ENCODE measurements around the gene MNAT1.
"Not testable (repeated sequence)": the region's sequence is repeated elsewhere in the genome, so short reads cannot be mapped to it uniquely, and the experiment has no call there.

The MNAT1 gene

GRCh38 chr14:60760644-60761364, 26.2 kb downstream of the MNAT1 start:
- Histone ChIP-seq H3K27ac (ENCODE audit: insufficient read depth in 1 of 2, low read depth in 1 of 2, low read length in 2 of 2, poor library complexity in 1 of 2, severe bottlenecking in 2 of 2) (no peak overlapping the region), H3K4me1 (ENCODE audit: control extremely low read depth in 1 of 4, control insufficient read depth in 4 of 4, insufficient read depth in 4 of 4, low read length in 3 of 4) (peaks cover 6 to 18% (median 7%) of the 10 kb centered on the region in 4 experiments), H3K9me3 (ENCODE audit: control extremely low read depth in 1 of 5, control insufficient read depth in 4 of 5, insufficient read depth in 2 of 5, low read depth in 1 of 5, low read length in 4 of 5) (no peaks in the 10 kb centered on the region), H3K4me3 (ENCODE audit: control insufficient read depth in 1 of 7, extremely low read depth in 1 of 7, insufficient read depth in 4 of 7, low read depth in 2 of 7, low read length in 6 of 7) (no peak overlapping the region), H3K36me3 (ENCODE audit: control insufficient read depth in 4 of 4, insufficient read depth in 4 of 4, low read length in 3 of 4) (no peaks in the 10 kb centered on the region), H3K27me3 (replicated peaks in 2 of 5; ENCODE audit: control insufficient read depth in 4 of 5, insufficient read depth in 5 of 5, low read length in 4 of 5) (no peaks in the 10 kb centered on the region)
- DNase-seq, result no peak
- CTCF ChIA-PET, result interaction anchor here (0.7 kb wide), 1 partner anchor 220 kb away, joined by 3 read pairs; the partner anchor contains the start of gene TRMT5
- POLR2A ChIA-PET, result no interaction called here
- WGBS (ENCODE audit: insufficient coverage), result no CpG with 5 or more reads among the region's 3 CpGs

GRCh38 chr14:60768602-60769001, 34.0 kb downstream of the MNAT1 start:
- no peak overlapping the region for H3K4me3 ChIP-seq (ENCODE audit: control insufficient read depth in 1 of 7, extremely low read depth in 1 of 7, insufficient read depth in 4 of 7, low read depth in 2 of 7, low read length in 6 of 7)
- H3K27me3 ChIP-seq (replicated peaks in 2 of 5; ENCODE audit: control insufficient read depth in 4 of 5, insufficient read depth in 5 of 5, low read length in 4 of 5), result no peaks in the 10 kb centered on the region
- peaks cover 0 to 4% (median 0%) of the 10 kb centered on the region in 4 experiments for H3K4me1 ChIP-seq (ENCODE audit: control extremely low read depth in 1 of 4, control insufficient read depth in 4 of 4, insufficient read depth in 4 of 4, low read length in 3 of 4)
- H3K36me3 ChIP-seq (ENCODE audit: control insufficient read depth in 4 of 4, insufficient read depth in 4 of 4, low read length in 3 of 4), result no peaks in the 10 kb centered on the region
- H3K27ac ChIP-seq (ENCODE audit: insufficient read depth in 1 of 2, low read depth in 1 of 2, low read length in 2 of 2, poor library complexity in 1 of 2, severe bottlenecking in 2 of 2), result no peak overlapping the region
- WGBS (ENCODE audit: insufficient coverage), result no CpG with 5 or more reads among the region's 2 CpGs
- POLR2A ChIA-PET, result no interaction called here
- CTCF ChIA-PET, result no interaction called here
- DNase-seq, result no peak
- H3K9me3 ChIP-seq (ENCODE audit: control extremely low read depth in 1 of 5, control insufficient read depth in 4 of 5, insufficient read depth in 2 of 5, low read depth in 1 of 5, low read length in 4 of 5), result no peaks in the 10 kb centered on the region

DNA sequence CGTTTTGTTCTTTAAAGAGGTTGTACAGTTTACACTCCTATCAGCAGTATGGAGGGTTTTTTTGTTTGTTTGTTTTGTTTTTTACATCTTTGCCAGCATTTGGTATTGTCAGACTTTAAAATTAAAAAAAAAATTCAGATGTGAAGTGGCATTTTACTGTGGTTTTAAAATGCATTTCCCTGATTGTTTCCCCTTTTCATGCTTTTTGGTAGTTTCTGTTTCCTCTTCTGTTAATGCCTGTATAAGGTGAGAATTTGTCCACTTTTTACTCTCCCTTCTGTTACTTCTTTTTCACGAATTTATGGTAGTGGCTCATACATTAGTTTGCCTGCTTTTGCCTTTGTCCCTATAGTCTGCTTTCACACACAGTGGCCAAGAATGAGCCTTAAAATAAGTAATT, 36.6 kb downstream of the MNAT1 start:
- DNase-seq, result no peak
- H3K4me1 ChIP-seq (ENCODE audit: control extremely low read depth in 1 of 4, control insufficient read depth in 4 of 4, insufficient read depth in 4 of 4, low read length in 3 of 4), result peaks cover 0 to 4% (median 0%) of the 10 kb centered on the region in 4 experiments
- WGBS (ENCODE audit: insufficient coverage), result no CpG with 5 or more reads among the region's 2 CpGs
- H3K36me3 ChIP-seq (ENCODE audit: control insufficient read depth in 4 of 4, insufficient read depth in 4 of 4, low read length in 3 of 4), result no peaks in the 10 kb centered on the region
- no peaks in the 10 kb centered on the region for H3K27me3 ChIP-seq (replicated peaks in 2 of 5; ENCODE audit: control insufficient read depth in 4 of 5, insufficient read depth in 5 of 5, low read length in 4 of 5)
- no peak overlapping the region for H3K4me3 ChIP-seq (ENCODE audit: control insufficient read depth in 1 of 7, extremely low read depth in 1 of 7, insufficient read depth in 4 of 7, low read depth in 2 of 7, low read length in 6 of 7)
- H3K27ac ChIP-seq (ENCODE audit: insufficient read depth in 1 of 2, low read depth in 1 of 2, low read length in 2 of 2, poor library complexity in 1 of 2, severe bottlenecking in 2 of 2), result no peak overlapping the region
- no peaks in the 10 kb centered on the region for H3K9me3 ChIP-seq (ENCODE audit: control extremely low read depth in 1 of 5, control insufficient read depth in 4 of 5, insufficient read depth in 2 of 5, low read depth in 1 of 5, low read length in 4 of 5)
- ChIA-PET POLR2A (no interaction called here), CTCF (no interaction called here)

DNA sequence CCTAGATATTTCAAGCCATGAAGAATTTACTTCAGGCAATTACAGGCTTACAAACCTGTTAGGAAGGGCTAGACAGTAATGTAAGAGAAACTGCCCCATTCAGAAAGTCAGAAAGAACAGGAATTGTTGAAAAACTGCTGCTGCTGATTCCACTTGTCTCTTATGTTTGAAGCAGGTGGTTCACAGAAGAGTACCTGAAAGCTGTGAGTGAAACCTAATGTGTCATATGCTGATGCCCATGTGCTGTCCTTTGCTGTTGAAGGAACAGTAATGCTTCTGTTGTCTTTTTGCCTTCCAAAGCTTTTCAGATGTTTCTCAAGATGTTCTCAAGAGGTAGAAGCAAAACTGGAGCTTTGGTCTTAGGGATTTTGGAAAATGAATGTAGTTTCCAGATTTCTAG, 39.0 kb downstream of the MNAT1 start:
- CTCF ChIA-PET, result interaction anchor here (0.7 kb wide), 1 partner anchor 16 kb away, joined by 3 read pairs; no protein-coding TSS in a partner anchor
- Histone ChIP-seq H3K9me3 (ENCODE audit: control extremely low read depth in 1 of 5, control insufficient read depth in 4 of 5, insufficient read depth in 2 of 5, low read depth in 1 of 5, low read length in 4 of 5) (no peaks in the 10 kb centered on the region), H3K27ac (ENCODE audit: insufficient read depth in 1 of 2, low read depth in 1 of 2, low read length in 2 of 2, poor library complexity in 1 of 2, severe bottlenecking in 2 of 2) (no peak overlapping the region), H3K27me3 (replicated peaks in 2 of 5; ENCODE audit: control insufficient read depth in 4 of 5, insufficient read depth in 5 of 5, low read length in 4 of 5) (no peaks in the 10 kb centered on the region), H3K36me3 (ENCODE audit: control insufficient read depth in 4 of 4, insufficient read depth in 4 of 4, low read length in 3 of 4) (no peaks in the 10 kb centered on the region), H3K4me3 (ENCODE audit: control insufficient read depth in 1 of 7, extremely low read depth in 1 of 7, insufficient read depth in 4 of 7, low read depth in 2 of 7, low read length in 6 of 7) (no peak overlapping the region), H3K4me1 (ENCODE audit: control extremely low read depth in 1 of 4, control insufficient read depth in 4 of 4, insufficient read depth in 4 of 4, low read length in 3 of 4) (peaks cover 0 to 4% (median 0%) of the 10 kb centered on the region in 4 experiments)
- POLR2A ChIA-PET, result no interaction called here
- no peak for DNase-seq

DNA sequence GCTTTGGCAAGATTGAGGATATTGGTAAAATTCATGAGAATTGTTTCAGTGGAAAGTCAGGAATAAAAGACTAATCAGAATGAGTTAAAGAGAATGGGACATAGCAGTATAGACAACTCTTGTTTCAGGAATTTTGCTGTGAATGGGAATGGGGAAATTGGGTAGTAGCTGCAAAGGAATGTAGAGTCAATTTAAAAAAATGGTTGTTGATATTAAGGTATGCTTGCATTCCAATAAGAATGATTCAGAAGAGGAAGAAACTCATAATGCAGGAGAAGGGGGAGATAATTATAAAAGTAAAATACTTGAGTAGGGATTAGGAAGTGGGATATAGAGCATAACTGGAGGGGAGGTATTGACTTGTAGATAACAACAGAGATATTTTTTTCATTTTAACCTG, 40.7 kb downstream of the MNAT1 start:
- Histone ChIP-seq H3K4me1 (ENCODE audit: control extremely low read depth in 1 of 4, control insufficient read depth in 4 of 4, insufficient read depth in 4 of 4, low read length in 3 of 4) (peaks cover 0 to 4% (median under 1%) of the 10 kb centered on the region in 4 experiments), H3K4me3 (ENCODE audit: control insufficient read depth in 1 of 7, extremely low read depth in 1 of 7, insufficient read depth in 4 of 7, low read depth in 2 of 7, low read length in 6 of 7) (no peak overlapping the region), H3K27me3 (replicated peaks in 2 of 5; ENCODE audit: control insufficient read depth in 4 of 5, insufficient read depth in 5 of 5, low read length in 4 of 5) (no peaks in the 10 kb centered on the region), H3K9me3 (ENCODE audit: control extremely low read depth in 1 of 5, control insufficient read depth in 4 of 5, insufficient read depth in 2 of 5, low read depth in 1 of 5, low read length in 4 of 5) (no peaks in the 10 kb centered on the region), H3K36me3 (ENCODE audit: control insufficient read depth in 4 of 4, insufficient read depth in 4 of 4, low read length in 3 of 4) (no peaks in the 10 kb centered on the region), H3K27ac (ENCODE audit: insufficient read depth in 1 of 2, low read depth in 1 of 2, low read length in 2 of 2, poor library complexity in 1 of 2, severe bottlenecking in 2 of 2) (no peak overlapping the region)
- ChIA-PET POLR2A (no interaction called here), CTCF (no interaction called here)
- no peak for DNase-seq

GRCh38 chr14:60777856-60778578, 43.5 kb downstream of the MNAT1 start:
- Histone ChIP-seq H3K27ac (ENCODE audit: insufficient read depth in 1 of 2, low read depth in 1 of 2, low read length in 2 of 2, poor library complexity in 1 of 2, severe bottlenecking in 2 of 2) (no peak overlapping the region), H3K27me3 (replicated peaks in 2 of 5; ENCODE audit: control insufficient read depth in 4 of 5, insufficient read depth in 5 of 5, low read length in 4 of 5) (no peaks in the 10 kb centered on the region), H3K36me3 (ENCODE audit: control insufficient read depth in 4 of 4, insufficient read depth in 4 of 4, low read length in 3 of 4) (no peaks in the 10 kb centered on the region), H3K9me3 (ENCODE audit: control extremely low read depth in 1 of 5, control insufficient read depth in 4 of 5, insufficient read depth in 2 of 5, low read depth in 1 of 5, low read length in 4 of 5) (no peaks in the 10 kb centered on the region), H3K4me1 (ENCODE audit: control extremely low read depth in 1 of 4, control insufficient read depth in 4 of 4, insufficient read depth in 4 of 4, low read length in 3 of 4) (peaks cover 0 to 2% (median 0%) of the 10 kb centered on the region in 4 experiments), H3K4me3 (ENCODE audit: control insufficient read depth in 1 of 7, extremely low read depth in 1 of 7, insufficient read depth in 4 of 7, low read depth in 2 of 7, low read length in 6 of 7) (no peak overlapping the region)
- ChIA-PET CTCF (no interaction called here), POLR2A (no interaction called here)
- DNase-seq, result no peak

GRCh38 chr14:60779745-60780514, 45.4 kb downstream of the MNAT1 start:
- DNase-seq, POLR2A ChIA-PET: not testable (repeated sequence)
- over 99% methylated on average over 17 of the region's 18 CpGs for WGBS (ENCODE audit: insufficient coverage)

More at GRCh38 chr14:60779745-60780514, 45.4 kb downstream of the MNAT1 start:
- H3K27ac ChIP-seq (ENCODE audit: insufficient read depth in 1 of 2, low read depth in 1 of 2, low read length in 2 of 2, poor library complexity in 1 of 2, severe bottlenecking in 2 of 2); H3K27me3 ChIP-seq (replicated peaks in 2 of 5; ENCODE audit: control insufficient read depth in 4 of 5, insufficient read depth in 5 of 5, low read length in 4 of 5); H3K36me3 ChIP-seq (ENCODE audit: control insufficient read depth in 4 of 4, insufficient read depth in 4 of 4, low read length in 3 of 4); H3K9me3 ChIP-seq (ENCODE audit: control extremely low read depth in 1 of 5, control insufficient read depth in 4 of 5, insufficient read depth in 2 of 5, low read depth in 1 of 5, low read length in 4 of 5); H3K4me3 ChIP-seq (ENCODE audit: control insufficient read depth in 1 of 7, extremely low read depth in 1 of 7, insufficient read depth in 4 of 7, low read depth in 2 of 7, low read length in 6 of 7); CTCF ChIA-PET; H3K4me1 ChIP-seq (ENCODE audit: control extremely low read depth in 1 of 4, control insufficient read depth in 4 of 4, insufficient read depth in 4 of 4, low read length in 3 of 4): not testable (repeated sequence)

All from common myeloid progenitor, CD34-positive (primary cell).